Vagina (tissue), 2 donors: ENCODE measurements around the gene ARID5A. TPM values are rescaled to one million over a fixed set of nuclear protein-coding genes. Genes with fewer than 3 reads are reported as not detected.
"Not testable (repeated sequence)": the region's sequence is repeated elsewhere in the genome, so short reads cannot be mapped to it uniquely, and the experiment has no call there.

Experiments
- DNase-seq, 2 donors: peaks; one replicate each; pipeline ENCODE4 v3.0.0-alpha.2; 2017; ENCODE audit errors: extremely low spot score in 2 of 2
- H3K27ac ChIP-seq: fragments of 200-600 bp; sonication (generic); one replicate; pipeline ENCODE4 v1.5.1; 2019
- H3K27me3 ChIP-seq: fragments of 200-600 bp; sonication (generic); one replicate; pipeline ENCODE4 v1.5.1; 2019
- H3K36me3 ChIP-seq, 2 donors: fragments of 200-600 bp; sonication (generic); one replicate each; pipeline ENCODE4 v1.5.1; 2017 to 2019
- H3K4me1 ChIP-seq: fragments of 200-600 bp; sonication (generic); one replicate; pipeline ENCODE4 v1.5.1; 2019
- H3K4me3 ChIP-seq, 2 donors: fragments of 200-600 bp; sonication (generic); 1 replicate in 1 of 2; 2 replicates in 1 of 2; pipeline ENCODE4 v1.5.1; 2016 to 2019
- H3K9me3 ChIP-seq: fragments of 200-600 bp; sonication (generic); one replicate; pipeline ENCODE4 v1.5.1; 2019
- POLR2A ChIP-seq, 2 donors: fragments of 450-650 bp; IDR thresholded peaks; one replicate each; pipeline ENCODE4 v1.6.1; 2017; ENCODE audit warnings: antibody characterized with exemption in 2 of 2, mild to moderate bottlenecking in 2 of 2, moderate library complexity in 2 of 2
- POLR2AphosphoS5 ChIP-seq, 2 donors: sonication (generic); formaldehyde crosslinking; IDR thresholded peaks; one replicate each; pipeline ENCODE4 v1.9.0; 2017; ENCODE audit warnings: antibody characterized with exemption in 2 of 2, mild to moderate bottlenecking in 2 of 2, low read depth in 1 of 2; ENCODE audit not compliant: insufficient read depth in 1 of 2
- intact Hi-C: fragments of 100-400 bp; cut with DNase I; formaldehyde crosslinking; loops from one replicate; pipeline ENCODE4 v1.15.1; 2023
- total RNA-seq: library from RNA; depleted of rRNA; stranded (reverse); fragments of >200 nt; gene quantifications from one replicate; pipeline ENCODE4 v1.2.3, GENCODE V29; 2016
- TF ChIP-seq, protein P1 (sequence below), 3 experiments: fragments of 450-650 bp in 2 of 3; fragments of 200-600 bp in 1 of 3; sonication (generic) in 1 of 3; IDR thresholded peaks; one replicate each; pipeline ENCODE4 v1.5.1; 2017 to 2019; ENCODE audit warnings: antibody characterized with exemption in 3 of 3, mild to moderate bottlenecking in 2 of 3, moderate library complexity in 2 of 3

The ARID5A gene
- total RNA-seq, 1 donor from 2014 or later, result 34.1 TPM

DNA sequence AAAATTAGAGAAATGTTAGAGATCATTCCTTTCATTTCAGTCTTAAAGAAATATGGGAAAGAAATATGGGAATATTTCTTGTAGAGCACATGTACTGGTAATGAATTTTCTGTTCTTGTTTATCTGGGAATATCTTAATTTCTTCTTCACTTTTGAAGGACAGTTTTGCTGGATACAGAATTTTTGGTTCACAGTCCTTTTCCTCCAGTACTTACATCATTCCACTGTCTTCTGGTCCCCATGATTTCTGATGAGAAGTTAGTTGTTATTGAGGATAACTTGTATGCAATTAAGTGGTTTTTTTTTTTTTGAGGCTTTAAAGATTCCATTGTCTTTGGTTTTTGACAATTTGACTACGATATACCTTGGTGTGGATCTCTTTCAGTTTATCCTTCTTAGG is 42.4 kb upstream of the ARID5A start:
- intact Hi-C loops, result no loop called here
- Histone ChIP-seq H3K9me3 (no peaks in the 10 kb centered on the region), H3K4me3 (no peak overlapping the region), H3K4me1 (no peaks in the 10 kb centered on the region), H3K27ac (no peak overlapping the region), H3K27me3 (no peaks in the 10 kb centered on the region), H3K36me3 (no peaks in the 10 kb centered on the region)
- no peak for DNase-seq
- TF ChIP-seq, protein P1, sequence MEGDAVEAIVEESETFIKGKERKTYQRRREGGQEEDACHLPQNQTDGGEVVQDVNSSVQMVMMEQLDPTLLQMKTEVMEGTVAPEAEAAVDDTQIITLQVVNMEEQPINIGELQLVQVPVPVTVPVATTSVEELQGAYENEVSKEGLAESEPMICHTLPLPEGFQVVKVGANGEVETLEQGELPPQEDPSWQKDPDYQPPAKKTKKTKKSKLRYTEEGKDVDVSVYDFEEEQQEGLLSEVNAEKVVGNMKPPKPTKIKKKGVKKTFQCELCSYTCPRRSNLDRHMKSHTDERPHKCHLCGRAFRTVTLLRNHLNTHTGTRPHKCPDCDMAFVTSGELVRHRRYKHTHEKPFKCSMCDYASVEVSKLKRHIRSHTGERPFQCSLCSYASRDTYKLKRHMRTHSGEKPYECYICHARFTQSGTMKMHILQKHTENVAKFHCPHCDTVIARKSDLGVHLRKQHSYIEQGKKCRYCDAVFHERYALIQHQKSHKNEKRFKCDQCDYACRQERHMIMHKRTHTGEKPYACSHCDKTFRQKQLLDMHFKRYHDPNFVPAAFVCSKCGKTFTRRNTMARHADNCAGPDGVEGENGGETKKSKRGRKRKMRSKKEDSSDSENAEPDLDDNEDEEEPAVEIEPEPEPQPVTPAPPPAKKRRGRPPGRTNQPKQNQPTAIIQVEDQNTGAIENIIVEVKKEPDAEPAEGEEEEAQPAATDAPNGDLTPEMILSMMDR (IDR thresholded peaks at IDR 0.05), result no peak
- TF ChIP-seq POLR2AphosphoS5 (IDR thresholded peaks at IDR 0.05; ENCODE audit: insufficient read depth in 1 of 2, low read depth in 1 of 2), result no peak
- no peak for TF ChIP-seq POLR2A (IDR thresholded peaks at IDR 0.05)

GRCh38 chr2:96495982-96496629 is 40.4 kb upstream of the ARID5A start:
- TF ChIP-seq, protein P1 (IDR thresholded peaks at IDR 0.05), result no peak
- TF ChIP-seq POLR2AphosphoS5 (IDR thresholded peaks at IDR 0.05; ENCODE audit: insufficient read depth in 1 of 2, low read depth in 1 of 2), result no peak
- no peak for TF ChIP-seq POLR2A (IDR thresholded peaks at IDR 0.05)
- Histone ChIP-seq H3K4me1 (no peaks in the 10 kb centered on the region), H3K9me3 (no peaks in the 10 kb centered on the region), H3K27me3 (peaks cover 5% of the 10 kb centered on the region), H3K36me3 (no peaks in the 10 kb centered on the region), H3K27ac (no peak overlapping the region), H3K4me3 (no peak overlapping the region)
- intact Hi-C loops, result no loop called here
- DNase-seq, result no peak

DNA sequence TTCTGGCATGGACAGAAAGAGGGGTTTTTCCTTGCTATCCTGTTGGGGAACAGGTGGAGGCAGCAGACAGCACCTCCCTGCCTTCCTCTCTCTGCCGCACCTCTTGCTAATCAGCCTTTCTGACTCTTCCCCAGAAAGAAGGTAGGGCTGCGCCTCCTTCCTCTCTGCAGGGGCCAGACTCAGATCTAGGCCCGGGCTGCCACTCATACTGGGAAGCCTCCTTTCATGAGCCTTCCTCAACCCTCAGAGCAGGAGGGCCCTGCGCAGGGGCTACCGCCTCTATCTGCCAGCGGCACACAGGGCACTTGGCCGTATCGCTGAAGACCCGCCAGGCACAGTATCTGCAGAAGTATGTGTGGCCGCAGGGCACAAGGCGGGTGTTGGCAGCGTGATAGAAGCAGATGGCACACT is 38.5 kb upstream of the ARID5A start:
- Histone ChIP-seq H3K9me3 (no peaks in the 10 kb centered on the region), H3K4me1 (no peaks in the 10 kb centered on the region), H3K27me3 (peaks cover 5% of the 10 kb centered on the region), H3K27ac (no peak overlapping the region), H3K4me3 (no peak overlapping the region), H3K36me3 (no peaks in the 10 kb centered on the region)
- no peak for DNase-seq
- TF ChIP-seq POLR2AphosphoS5 (IDR thresholded peaks at IDR 0.05; ENCODE audit: insufficient read depth in 1 of 2, low read depth in 1 of 2) (no peak), POLR2A (IDR thresholded peaks at IDR 0.05) (no peak)
- TF ChIP-seq, protein P1 (IDR thresholded peaks at IDR 0.05), result no peak
- intact Hi-C loops, result no loop called here

- H3K27me3 ChIP-seq, H3K4me3 ChIP-seq, H3K9me3 ChIP-seq, H3K27ac ChIP-seq, H3K4me1 ChIP-seq, H3K36me3 ChIP-seq, intact Hi-C loops, DNase-seq: not testable (repeated sequence)
These were observed 37.9 kb upstream of the ARID5A start for GRCh38 chr2:96498611-96499010.

DNA sequence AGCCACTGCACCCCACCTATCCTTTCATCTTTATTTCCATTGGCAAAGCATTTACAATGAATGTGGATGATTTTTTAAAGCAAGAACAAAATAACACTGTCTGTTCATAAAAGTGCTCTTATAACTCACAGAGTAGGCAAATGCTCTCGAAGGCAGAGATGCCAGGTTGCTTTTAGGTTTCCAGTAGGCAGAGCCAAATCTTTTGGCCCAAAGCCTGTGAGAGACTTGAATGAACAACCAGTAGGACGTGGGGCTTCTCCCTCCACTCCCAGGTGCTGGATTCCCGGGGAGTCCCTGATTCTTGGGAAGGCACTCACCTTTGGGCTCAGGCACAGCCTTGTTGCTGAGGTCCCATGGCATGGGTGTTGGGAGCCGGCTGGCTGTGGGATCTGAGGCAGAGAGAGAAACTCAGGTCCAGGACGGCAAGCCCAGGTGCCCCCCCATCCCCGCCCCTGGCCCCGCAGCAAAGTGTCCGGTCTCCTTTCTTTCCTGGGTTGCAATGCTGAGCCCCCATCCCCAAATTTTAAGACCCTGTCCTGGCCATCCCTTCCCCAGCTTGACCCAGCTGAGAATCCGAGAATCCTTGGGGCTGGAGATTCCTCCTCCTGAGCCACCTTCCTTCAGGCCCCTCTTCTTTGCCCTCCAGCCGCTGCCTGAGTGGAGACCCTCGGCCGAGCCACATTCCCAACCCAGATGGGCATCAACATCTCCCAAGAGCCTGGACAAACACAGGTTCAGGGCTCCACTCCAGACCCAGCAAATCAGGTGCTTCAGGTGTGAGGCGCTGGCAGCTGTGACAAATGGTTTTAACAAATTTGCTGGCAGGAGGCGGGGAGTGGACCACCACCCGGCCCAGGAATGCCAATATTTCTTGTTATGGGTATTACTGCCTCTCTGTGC is 37.2 kb upstream of the ARID5A start:
- TF ChIP-seq POLR2AphosphoS5 (IDR thresholded peaks at IDR 0.05; ENCODE audit: insufficient read depth in 1 of 2, low read depth in 1 of 2) (no peak), POLR2A (IDR thresholded peaks at IDR 0.05) (no peak)
- TF ChIP-seq, protein P1 (IDR thresholded peaks at IDR 0.05), result no peak
- intact Hi-C loops, result no loop called here
- Histone ChIP-seq H3K27ac (no peak overlapping the region), H3K36me3 (no peaks in the 10 kb centered on the region), H3K4me1 (no peaks in the 10 kb centered on the region), H3K9me3 (no peaks in the 10 kb centered on the region), H3K27me3 (peaks cover 5% of the 10 kb centered on the region), H3K4me3 (no peak overlapping the region)
- no peak for DNase-seq
